SK-N-SH treated with all-trans-retinoic acid at 6 μM for 48 hours (cell line): ENCODE results near the gene SLC35F3.

Experiments
- ATAC-seq: fragments of 200-7000 bp; cut with Tn5 transposase; 3 replicates; pipeline ENCODE4 v1.9.1; 2020; ENCODE audit warnings: mild to moderate bottlenecking, moderate library complexity
- ARNTL ChIP-seq: fragments of 450-650 bp; formaldehyde crosslinking; IDR thresholded peaks from 2 replicates; pipeline ENCODE4 v1.5.0; 2020; ENCODE audit warnings: low read depth, mild to moderate bottlenecking, moderate library complexity, borderline replicate concordance
- BACH2 ChIP-seq: fragments of 250-450 bp; sonication (Bioruptor Pico); IDR thresholded peaks from 2 replicates; pipeline ENCODE4 v1.9.0; 2021; ENCODE audit warnings: mild to moderate bottlenecking, borderline replicate concordance
- CREB5 ChIP-seq: fragments of 250-450 bp; sonication (Bioruptor Pico); IDR thresholded peaks from 2 replicates; pipeline ENCODE4 v1.5.1; 2020; ENCODE audit warnings: low read depth, mild to moderate bottlenecking, moderate library complexity
- CSDC2 ChIP-seq: fragments of 250-450 bp; sonication (Bioruptor Pico); IDR thresholded peaks from 2 replicates; pipeline ENCODE4 v1.5.0; 2020; ENCODE audit warnings: mild to moderate bottlenecking, moderate library complexity
- ISL1 ChIP-seq: fragments of 250-450 bp; sonication (Bioruptor Pico); IDR thresholded peaks from 2 replicates; pipeline ENCODE4 v2.1.2; 2022; ENCODE audit warnings: mild to moderate bottlenecking, moderate library complexity
- OSR1 ChIP-seq: fragments of 250-450 bp; sonication (Bioruptor Pico); IDR thresholded peaks from 2 replicates; pipeline ENCODE4 v1.8.0; 2022; ENCODE audit warnings: moderate library complexity, mild to moderate bottlenecking, inconsistent platforms
- PPARA ChIP-seq: fragments of 250-450 bp; sonication (Bioruptor Pico); IDR thresholded peaks from 2 replicates; pipeline ENCODE4 v1.5.0; 2020; ENCODE audit warnings: mild to moderate bottlenecking, borderline replicate concordance
- RARB ChIP-seq: fragments of 250-450 bp; sonication (Bioruptor Pico); IDR thresholded peaks from 2 replicates; pipeline ENCODE4 v1.8.0; 2021; ENCODE audit warnings: mild to moderate bottlenecking, moderate library complexity
- SNAI2 ChIP-seq: fragments of 250-450 bp; sonication (Bioruptor Pico); IDR thresholded peaks from 2 replicates; pipeline ENCODE4 v1.5.0; 2020; ENCODE audit warnings: mild to moderate bottlenecking, moderate library complexity
- TCF4 ChIP-seq: fragments of 250-450 bp; sonication (Bioruptor Pico); IDR thresholded peaks from 2 replicates; pipeline ENCODE4 v1.8.0; 2021; ENCODE audit warnings: mild to moderate bottlenecking, moderate library complexity, borderline replicate concordance
- TOX ChIP-seq: fragments of 250-450 bp; sonication (Bioruptor Pico); IDR thresholded peaks from 2 replicates; pipeline ENCODE4 v1.8.0; 2021; ENCODE audit warnings: mild to moderate bottlenecking, moderate library complexity, borderline replicate concordance
- TSHZ2 ChIP-seq: fragments of 250-450 bp; sonication (Bioruptor Pico); IDR thresholded peaks from 2 replicates; pipeline ENCODE4 v1.5.0; 2020; ENCODE audit warnings: mild to moderate bottlenecking, moderate library complexity
- ZC3H10 ChIP-seq: fragments of 250-450 bp; sonication (Bioruptor Pico); IDR thresholded peaks from 2 replicates; pipeline ENCODE4 v1.5.1; 2021; ENCODE audit warnings: mild to moderate bottlenecking, moderate library complexity
- ZFP3 ChIP-seq: fragments of 250-450 bp; sonication (Bioruptor Pico); IDR thresholded peaks from 2 replicates; pipeline ENCODE4 v1.5.0; 2020; ENCODE audit warnings: mild to moderate bottlenecking, moderate library complexity
- ZFP30 ChIP-seq: fragments of 450-650 bp; formaldehyde crosslinking; IDR thresholded peaks from 2 replicates; pipeline ENCODE4 v1.5.0; 2022; ENCODE audit warnings: mild to moderate bottlenecking, moderate library complexity
- ZNF70 ChIP-seq: fragments of 450-650 bp; formaldehyde crosslinking; IDR thresholded peaks from 2 replicates; pipeline ENCODE4 v1.5.0; 2020; ENCODE audit warnings: mild to moderate bottlenecking, moderate library complexity
- ZNF8 ChIP-seq: fragments of 450-650 bp; formaldehyde crosslinking; IDR thresholded peaks from 2 replicates; pipeline ENCODE4 v1.5.0; 2020; ENCODE audit warnings: mild to moderate bottlenecking, moderate library complexity
- TF ChIP-seq, protein P1 (sequence below): fragments of 250-450 bp; sonication (Bioruptor Pico); IDR thresholded peaks from 2 replicates; pipeline ENCODE4 v1.8.0; 2020; ENCODE audit warnings: mild to moderate bottlenecking, moderate library complexity, borderline replicate concordance
- TF ChIP-seq, protein P2 (sequence below): fragments of 250-450 bp; sonication (Bioruptor Pico); IDR thresholded peaks from 2 replicates; pipeline ENCODE4 v1.8.0; 2021; ENCODE audit warnings: low read depth, mild to moderate bottlenecking, moderate library complexity, borderline replicate concordance

SLC35F3 gene

DNA sequence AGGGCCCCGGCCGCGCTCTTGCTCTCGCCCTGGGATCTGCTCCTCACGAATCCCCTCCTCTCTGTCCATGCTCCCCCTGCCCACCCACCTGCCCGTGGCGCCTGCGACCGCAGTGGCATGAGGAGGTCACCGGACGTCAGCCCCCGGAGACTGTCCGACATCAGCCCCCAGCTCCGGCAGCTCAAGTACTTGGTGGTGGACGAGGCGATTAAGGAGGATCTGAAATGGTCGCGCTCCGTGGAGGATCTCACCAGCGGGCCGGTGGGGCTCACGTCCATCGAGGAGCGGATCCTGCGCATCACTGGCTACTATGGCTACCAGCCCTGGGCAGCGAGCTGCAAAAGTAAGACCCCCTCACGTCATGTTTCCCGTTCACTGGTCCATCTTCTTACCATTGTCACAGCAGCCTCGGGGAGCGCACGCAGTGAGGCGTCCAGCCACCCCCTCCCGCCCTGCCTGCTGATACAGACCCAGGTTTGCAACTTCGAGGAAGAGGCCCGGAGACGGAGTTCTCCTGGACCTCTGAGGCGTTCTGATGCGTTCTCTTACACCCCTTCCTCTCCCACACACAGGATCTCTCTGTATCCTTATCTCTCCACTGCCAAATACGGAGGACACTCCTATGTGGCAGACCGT, 1.1 kb downstream of the SLC35F3 start:
- ATAC-seq: no peak
- no peak for TF ChIP-seq ZNF70 (CRISPR knock-in tag)

DNA sequence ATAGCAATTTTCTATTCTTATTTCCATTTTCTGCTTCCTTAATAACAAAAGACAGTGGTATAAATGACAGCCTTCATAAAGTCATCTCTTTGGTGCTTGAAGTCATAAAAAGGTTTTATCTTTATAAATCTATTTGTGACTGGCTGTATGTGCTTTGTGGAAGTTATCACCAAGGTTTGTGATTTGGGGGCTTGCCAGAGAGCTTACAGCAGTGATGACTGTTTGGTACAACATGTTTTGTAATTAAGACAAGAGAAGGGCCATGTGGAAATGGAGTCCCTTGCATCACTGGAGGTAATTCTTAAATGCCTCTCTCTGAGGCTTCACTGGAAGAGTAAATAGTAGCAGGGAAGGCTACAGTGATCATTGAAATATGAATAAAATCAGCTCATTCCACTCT, 2.7 kb downstream of the SLC35F3 start:
- TF ChIP-seq, protein P1, sequence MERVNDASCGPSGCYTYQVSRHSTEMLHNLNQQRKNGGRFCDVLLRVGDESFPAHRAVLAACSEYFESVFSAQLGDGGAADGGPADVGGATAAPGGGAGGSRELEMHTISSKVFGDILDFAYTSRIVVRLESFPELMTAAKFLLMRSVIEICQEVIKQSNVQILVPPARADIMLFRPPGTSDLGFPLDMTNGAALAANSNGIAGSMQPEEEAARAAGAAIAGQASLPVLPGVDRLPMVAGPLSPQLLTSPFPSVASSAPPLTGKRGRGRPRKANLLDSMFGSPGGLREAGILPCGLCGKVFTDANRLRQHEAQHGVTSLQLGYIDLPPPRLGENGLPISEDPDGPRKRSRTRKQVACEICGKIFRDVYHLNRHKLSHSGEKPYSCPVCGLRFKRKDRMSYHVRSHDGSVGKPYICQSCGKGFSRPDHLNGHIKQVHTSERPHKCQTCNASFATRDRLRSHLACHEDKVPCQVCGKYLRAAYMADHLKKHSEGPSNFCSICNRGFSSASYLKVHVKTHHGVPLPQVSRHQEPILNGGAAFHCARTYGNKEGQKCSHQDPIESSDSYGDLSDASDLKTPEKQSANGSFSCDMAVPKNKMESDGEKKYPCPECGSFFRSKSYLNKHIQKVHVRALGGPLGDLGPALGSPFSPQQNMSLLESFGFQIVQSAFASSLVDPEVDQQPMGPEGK (CRISPR knock-in tag): no peak
- TF ChIP-seq TCF4: peak; percentile 47; the same call in 1 of the 2 replicates
- no peak for TF ChIP-seq SNAI2 (CRISPR knock-in tag)
- no peak for TF ChIP-seq RARB (CRISPR knock-in tag)
- TF ChIP-seq PPARA (CRISPR knock-in tag): no peak
- TF ChIP-seq ISL1: no peak

GRCh38 chr1:233908092-233908491, 3.6 kb downstream of the SLC35F3 start:
- TF ChIP-seq, protein P2, sequence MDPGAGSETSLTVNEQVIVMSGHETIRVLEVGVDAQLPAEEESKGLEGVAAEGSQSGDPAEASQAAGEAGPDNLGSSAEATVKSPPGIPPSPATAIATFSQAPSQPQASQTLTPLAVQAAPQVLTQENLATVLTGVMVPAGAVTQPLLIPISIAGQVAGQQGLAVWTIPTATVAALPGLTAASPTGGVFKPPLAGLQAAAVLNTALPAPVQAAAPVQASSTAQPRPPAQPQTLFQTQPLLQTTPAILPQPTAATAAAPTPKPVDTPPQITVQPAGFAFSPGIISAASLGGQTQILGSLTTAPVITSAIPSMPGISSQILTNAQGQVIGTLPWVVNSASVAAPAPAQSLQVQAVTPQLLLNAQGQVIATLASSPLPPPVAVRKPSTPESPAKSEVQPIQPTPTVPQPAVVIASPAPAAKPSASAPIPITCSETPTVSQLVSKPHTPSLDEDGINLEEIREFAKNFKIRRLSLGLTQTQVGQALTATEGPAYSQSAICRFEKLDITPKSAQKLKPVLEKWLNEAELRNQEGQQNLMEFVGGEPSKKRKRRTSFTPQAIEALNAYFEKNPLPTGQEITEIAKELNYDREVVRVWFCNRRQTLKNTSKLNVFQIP (CRISPR knock-in tag): no peak
- no peak for TF ChIP-seq ZNF8
- TF ChIP-seq BACH2 (CRISPR knock-in tag): no peak
- ATAC-seq: no peak

More for the DNA sequence above, 2.7 kb downstream of the SLC35F3 start:
- ATAC-seq: no peak

DNA sequence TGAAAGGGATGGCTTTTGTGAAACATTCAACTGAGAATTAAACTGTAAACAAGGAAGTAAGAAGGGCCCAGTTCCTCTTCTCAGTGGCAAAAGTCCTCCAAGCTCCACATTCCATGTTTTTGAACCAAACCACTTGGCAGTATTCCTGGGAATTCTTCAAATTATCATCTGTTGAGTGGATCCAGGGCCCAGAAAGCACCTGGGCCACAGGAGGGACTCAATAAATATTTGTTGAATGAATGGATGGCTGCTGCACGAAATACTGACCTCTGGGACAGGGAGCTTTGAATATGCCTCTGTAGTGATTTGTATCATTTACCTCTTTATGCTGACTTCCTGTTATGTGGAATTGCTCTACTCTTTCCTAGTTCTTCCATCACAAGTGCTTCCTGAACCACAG, 4.7 kb downstream of the SLC35F3 start:
- no peak for ATAC-seq
- TF ChIP-seq TCF4: no peak

DNA sequence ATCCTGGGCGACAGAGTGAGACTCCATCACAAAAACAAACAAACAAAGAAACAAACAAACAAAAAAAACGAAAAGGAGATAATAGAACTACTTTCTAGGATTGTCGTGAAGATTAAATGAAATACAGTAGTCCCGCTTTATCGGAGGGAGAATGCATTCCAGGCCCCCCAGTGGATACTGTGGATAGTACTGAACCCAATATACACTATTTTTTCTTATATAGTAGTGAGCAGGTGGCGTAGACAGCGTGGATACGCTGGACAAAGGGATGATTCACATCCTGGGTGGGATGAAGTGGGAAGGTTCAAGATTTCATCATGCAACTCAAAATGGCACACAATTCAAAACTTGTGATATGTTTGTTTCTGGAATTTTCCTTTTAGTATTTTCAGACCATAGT, 8.0 kb downstream of the SLC35F3 start:
- ATAC-seq: no peak
- TF ChIP-seq OSR1: no peak
- TF ChIP-seq ZFP3 (CRISPR knock-in tag): no peak
- no peak for TF ChIP-seq PPARA (CRISPR knock-in tag)
- no peak for TF ChIP-seq SNAI2 (CRISPR knock-in tag)
- no peak for TF ChIP-seq TSHZ2 (CRISPR knock-in tag)
- TF ChIP-seq CREB5 (CRISPR knock-in tag): no peak
- no peak for TF ChIP-seq CSDC2 (CRISPR knock-in tag)
- TF ChIP-seq ARNTL (CRISPR knock-in tag): no peak
- TF ChIP-seq, protein P2 (CRISPR knock-in tag): no peak
- TF ChIP-seq ZC3H10 (CRISPR knock-in tag): no peak
- no peak for TF ChIP-seq ZFP30 (CRISPR knock-in tag)
- no peak for TF ChIP-seq TOX (CRISPR knock-in tag)
